OCI-LY1 (cell line): Measurements from ENCODE around the gene WDR41.
"Not testable (repeated sequence)": the region's sequence is repeated elsewhere in the genome, so short reads cannot be mapped to it uniquely, and the experiment has no call there.

Experiments
- EZH2 ChIP-seq: fragments of 200-600 bp; sonication (generic), shearing (Covaris generic); IDR thresholded peaks from 2 replicates; pipeline ENCODE4 v1.8.0; 2017; ENCODE audit warnings: borderline replicate concordance, mixed run types, mild to moderate bottlenecking, antibody characterized with exemption, low read length, moderate library complexity, mixed read lengths
- TF ChIP-seq, protein P1 (sequence below): fragments of 200-600 bp; sonication (generic), shearing (Covaris generic); IDR thresholded peaks from 2 replicates; pipeline ENCODE4 v1.5.1; 2017; ENCODE audit warnings: mild to moderate bottlenecking, antibody characterized with exemption, low read length, moderate library complexity, mixed read lengths

- TF ChIP-seq, protein P1, sequence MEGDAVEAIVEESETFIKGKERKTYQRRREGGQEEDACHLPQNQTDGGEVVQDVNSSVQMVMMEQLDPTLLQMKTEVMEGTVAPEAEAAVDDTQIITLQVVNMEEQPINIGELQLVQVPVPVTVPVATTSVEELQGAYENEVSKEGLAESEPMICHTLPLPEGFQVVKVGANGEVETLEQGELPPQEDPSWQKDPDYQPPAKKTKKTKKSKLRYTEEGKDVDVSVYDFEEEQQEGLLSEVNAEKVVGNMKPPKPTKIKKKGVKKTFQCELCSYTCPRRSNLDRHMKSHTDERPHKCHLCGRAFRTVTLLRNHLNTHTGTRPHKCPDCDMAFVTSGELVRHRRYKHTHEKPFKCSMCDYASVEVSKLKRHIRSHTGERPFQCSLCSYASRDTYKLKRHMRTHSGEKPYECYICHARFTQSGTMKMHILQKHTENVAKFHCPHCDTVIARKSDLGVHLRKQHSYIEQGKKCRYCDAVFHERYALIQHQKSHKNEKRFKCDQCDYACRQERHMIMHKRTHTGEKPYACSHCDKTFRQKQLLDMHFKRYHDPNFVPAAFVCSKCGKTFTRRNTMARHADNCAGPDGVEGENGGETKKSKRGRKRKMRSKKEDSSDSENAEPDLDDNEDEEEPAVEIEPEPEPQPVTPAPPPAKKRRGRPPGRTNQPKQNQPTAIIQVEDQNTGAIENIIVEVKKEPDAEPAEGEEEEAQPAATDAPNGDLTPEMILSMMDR, result not testable (repeated sequence)
- TF ChIP-seq EZH2, result not testable (repeated sequence)
These were observed 1.3 kb downstream of the WDR41 start for GRCh38 chr5:77490741-77491344.
